HFFc6 (cell line): ENCODE results near the gene GIT2. TPM values are rescaled to one million over a fixed set of nuclear protein-coding genes. Genes with fewer than 3 reads are reported as not detected.
A peak's percentile ranks its signal among the peaks of the same experiment; 100 is the strongest.

Experiments used
- DNase-seq: peaks from one replicate; pipeline ENCODE4 v3.0.0-alpha.2; 2018
- H3K27ac Mint-ChIP-seq: 2 replicates; pipeline ENCODE4 v1.8.0; 2020; ENCODE audit warnings: mild to moderate bottlenecking, mixed read lengths
- H3K27me3 Mint-ChIP-seq: 2 replicates; pipeline ENCODE4 v1.8.0; 2021; ENCODE audit warnings: mild to moderate bottlenecking, moderate library complexity, mixed read lengths; ENCODE audit not compliant: insufficient read depth
- H3K36me3 Mint-ChIP-seq: 2 replicates; pipeline ENCODE4 v1.8.0; 2021; ENCODE audit warnings: low read depth, mixed read lengths
- H3K4me1 Mint-ChIP-seq: 2 replicates; pipeline ENCODE4 v1.8.0; 2020; ENCODE audit warnings: low read depth, mixed read lengths
- H3K4me3 Mint-ChIP-seq: 2 replicates; pipeline ENCODE4 v1.8.0; 2020; ENCODE audit warnings: mild to moderate bottlenecking, moderate library complexity, mixed read lengths
- H3K9me3 Mint-ChIP-seq: 2 replicates; pipeline ENCODE4 v1.8.0; 2020; ENCODE audit warnings: mild to moderate bottlenecking, mixed read lengths
- CTCF ChIP-seq: fragments of 200-600 bp; sonication (generic); IDR thresholded peaks from 2 replicates; pipeline ENCODE4 v1.5.0; 2021; ENCODE audit warnings: antibody characterized with exemption, mild to moderate bottlenecking
- total RNA-seq, 6 experiments: library from RNA; stranded (reverse); fragmentation: NEBNext Ultra II Directional; extraction: Animal tissue kit (Norgen Biotek cat#: 25700); gene quantifications; 2 replicates in 1 of 6; 3 replicates in 5 of 6; pipeline ENCODE4 v1.2.3, GENCODE V29; 2021

Gene GIT2
- total RNA-seq, 6 experiments from 2014 or later, result 56.9 to 68.8 (median 64.9) TPM

- H3K27ac Mint-ChIP-seq, result peak overlapping the region; percentile 80
- H3K36me3 Mint-ChIP-seq, result peaks cover 45% of the 10 kb centered on the region
- TF ChIP-seq CTCF, result no peak
- H3K4me1 Mint-ChIP-seq, result peaks cover 75% of the 10 kb centered on the region
- H3K4me3 Mint-ChIP-seq, result peak overlapping the region; percentile 73
- DNase-seq, result no peak
- H3K27me3 Mint-ChIP-seq, result no peaks in the 10 kb centered on the region
- no peaks in the 10 kb centered on the region for H3K9me3 Mint-ChIP-seq
Observed at GRCh38 chr12:109946913-109947312, 49.3 kb downstream of the GIT2 start.

GRCh38 chr12:109946505-109946904 lies 49.7 kb downstream of the GIT2 start:
- H3K27me3 Mint-ChIP-seq, result no peaks in the 10 kb centered on the region
- H3K4me3 Mint-ChIP-seq, result peak overlapping the region; percentile 73
- H3K4me1 Mint-ChIP-seq, result peaks cover 71% of the 10 kb centered on the region
- TF ChIP-seq CTCF, result no peak
- no peaks in the 10 kb centered on the region for H3K9me3 Mint-ChIP-seq
- no peak for DNase-seq
- peaks cover 44% of the 10 kb centered on the region for H3K36me3 Mint-ChIP-seq
- peak overlapping the region; percentile 80 for H3K27ac Mint-ChIP-seq

- no peaks in the 10 kb centered on the region for H3K9me3 Mint-ChIP-seq
- peaks cover 46% of the 10 kb centered on the region for H3K36me3 Mint-ChIP-seq
- TF ChIP-seq CTCF, result 0 out of 2 replicates have a peak, but pooled peaks have one; percentile 14
- peak; percentile 31 for DNase-seq
- peak overlapping the region; percentile 92 for H3K27ac Mint-ChIP-seq
- H3K4me1 Mint-ChIP-seq, result peaks cover 53% of the 10 kb centered on the region
- H3K4me3 Mint-ChIP-seq, result peak overlapping the region; percentile 60
- H3K27me3 Mint-ChIP-seq, result no peaks in the 10 kb centered on the region
Observed at GRCh38 chr12:109944561-109945359, 51.4 kb downstream of the GIT2 start.

- H3K9me3 Mint-ChIP-seq, result no peaks in the 10 kb centered on the region
- no peaks in the 10 kb centered on the region for H3K27me3 Mint-ChIP-seq
- peaks cover 47% of the 10 kb centered on the region for H3K36me3 Mint-ChIP-seq
- no peak overlapping the region for H3K4me3 Mint-ChIP-seq
- peaks cover 44% of the 10 kb centered on the region for H3K4me1 Mint-ChIP-seq
- H3K27ac Mint-ChIP-seq, result no peak overlapping the region
- TF ChIP-seq CTCF, result no peak
- DNase-seq, result no peak
Observed at GRCh38 chr12:109943811-109944210, 52.4 kb downstream of the GIT2 start.

GRCh38 chr12:109940339-109940923 lies 55.7 kb downstream of the GIT2 start:
- TF ChIP-seq CTCF, result no peak
- H3K27ac Mint-ChIP-seq, result no peak overlapping the region
- peaks cover 14% of the 10 kb centered on the region for H3K4me1 Mint-ChIP-seq
- peaks cover 2% of the 10 kb centered on the region; the same call in 1 of the 2 replicates for H3K27me3 Mint-ChIP-seq
- H3K36me3 Mint-ChIP-seq, result peaks cover 48% of the 10 kb centered on the region
- no peak for DNase-seq
- no peak overlapping the region for H3K4me3 Mint-ChIP-seq
- H3K9me3 Mint-ChIP-seq, result no peaks in the 10 kb centered on the region
